MM.1S (cell line): ENCODE measurements around the gene TSSK1B.

Source experiments
- DNase-seq: peaks from one replicate; pipeline ENCODE4 v3.0.0-alpha.2; 2015
- H2AFZ ChIP-seq: fragments of 300-600 bp; sonication (generic); 2 replicates; pipeline ENCODE4 v1.6.0; 2016; ENCODE audit warnings: antibody characterized with exemption, low read length
- H3F3A ChIP-seq: fragments of 300-600 bp; sonication (generic); 2 replicates; pipeline ENCODE4 v1.6.1; 2016; ENCODE audit warnings: mild to moderate bottlenecking, antibody characterized with exemption, low read length, moderate library complexity, mixed read lengths; ENCODE audit not compliant: insufficient read depth
- H3K27ac ChIP-seq: fragments of 300-600 bp; sonication (generic); 2 replicates; pipeline ENCODE4 v1.5.1; 2016; ENCODE audit warnings: mild to moderate bottlenecking, low read length
- H3K27me3 ChIP-seq: fragments of 300-600 bp; sonication (generic); replicated peaks from 2 replicates; pipeline ENCODE4 v1.6.0; 2016; ENCODE audit warnings: low read length; ENCODE audit not compliant: insufficient read depth
- H3K36me3 ChIP-seq: fragments of 300-600 bp; sonication (generic); replicated peaks from 2 replicates; pipeline ENCODE4 v1.6.1; 2016; ENCODE audit warnings: mild to moderate bottlenecking, low read length, mixed read lengths; ENCODE audit not compliant: insufficient read depth
- H3K4me1 ChIP-seq: fragments of 300-600 bp; sonication (generic); 2 replicates; pipeline ENCODE4 v1.6.1; 2016; ENCODE audit warnings: low read length, mixed read lengths
- H3K4me2 ChIP-seq: fragments of 300-600 bp; sonication (generic); 2 replicates; pipeline ENCODE4 v1.6.0; 2016; ENCODE audit warnings: low read depth, low read length
- H3K4me3 ChIP-seq: fragments of 300-600 bp; sonication (generic); 2 replicates; pipeline ENCODE4 v1.5.1; 2016; ENCODE audit warnings: low read length, mixed read lengths
- H3K79me2 ChIP-seq: fragments of 300-600 bp; sonication (generic); 2 replicates; pipeline ENCODE4 v1.6.1; 2016; ENCODE audit warnings: mixed run types, low read length, mixed read lengths
- H3K9ac ChIP-seq: fragments of 300-600 bp; sonication (generic); 2 replicates; pipeline ENCODE4 v1.6.1; 2016; ENCODE audit warnings: low read length, mixed read lengths
- H3K9me2 ChIP-seq: fragments of 300-600 bp; sonication (generic); replicated peaks from 2 replicates; pipeline ENCODE4 v1.6.1; 2016; ENCODE audit warnings: mild to moderate bottlenecking, low read length, mixed read lengths; ENCODE audit not compliant: insufficient read depth
- H3K9me3 ChIP-seq: fragments of 300-600 bp; sonication (generic); replicated peaks from 2 replicates; pipeline ENCODE4 v1.6.1; 2016; ENCODE audit warnings: mild to moderate bottlenecking, low read length, mixed read lengths; ENCODE audit not compliant: insufficient read depth
- H4K20me1 ChIP-seq: fragments of 300-600 bp; sonication (generic); 2 replicates; pipeline ENCODE4 v1.6.1; 2016; ENCODE audit warnings: mild to moderate bottlenecking, low read length, moderate library complexity, mixed read lengths; ENCODE audit not compliant: insufficient read depth
- EZH2 ChIP-seq: fragments of 300-600 bp; sonication (generic); optimal IDR thresholded peaks from 2 replicates; pipeline ENCODE3; 2017; ENCODE audit warnings: low read depth, mild to moderate bottlenecking, antibody characterized with exemption, low read length, mixed read lengths
- EZH2phosphoT487 ChIP-seq: fragments of 300-600 bp; sonication (generic); IDR thresholded peaks from 2 replicates; pipeline ENCODE4 v1.6.1; 2018; ENCODE audit warnings: antibody characterized with exemption, low read length
- TF ChIP-seq, protein P1 (sequence below): fragments of 300-600 bp; sonication (generic); IDR thresholded peaks from 2 replicates; pipeline ENCODE4 v1.5.1; 2016; ENCODE audit warnings: antibody characterized with exemption, low read length, mixed read lengths

Gene TSSK1B

GRCh38 chr5:113397046-113397445 is 37.7 kb downstream of the TSSK1B start:
- H4K20me1 ChIP-seq: no peaks in the 10 kb centered on the region
- H3K9me3 ChIP-seq: no peaks in the 10 kb centered on the region
- H3F3A ChIP-seq: no peaks in the 10 kb centered on the region
- no peaks in the 10 kb centered on the region for H3K79me2 ChIP-seq
- no peak overlapping the region for H3K27ac ChIP-seq
- no peak for TF ChIP-seq EZH2phosphoT487
- TF ChIP-seq, protein P1, sequence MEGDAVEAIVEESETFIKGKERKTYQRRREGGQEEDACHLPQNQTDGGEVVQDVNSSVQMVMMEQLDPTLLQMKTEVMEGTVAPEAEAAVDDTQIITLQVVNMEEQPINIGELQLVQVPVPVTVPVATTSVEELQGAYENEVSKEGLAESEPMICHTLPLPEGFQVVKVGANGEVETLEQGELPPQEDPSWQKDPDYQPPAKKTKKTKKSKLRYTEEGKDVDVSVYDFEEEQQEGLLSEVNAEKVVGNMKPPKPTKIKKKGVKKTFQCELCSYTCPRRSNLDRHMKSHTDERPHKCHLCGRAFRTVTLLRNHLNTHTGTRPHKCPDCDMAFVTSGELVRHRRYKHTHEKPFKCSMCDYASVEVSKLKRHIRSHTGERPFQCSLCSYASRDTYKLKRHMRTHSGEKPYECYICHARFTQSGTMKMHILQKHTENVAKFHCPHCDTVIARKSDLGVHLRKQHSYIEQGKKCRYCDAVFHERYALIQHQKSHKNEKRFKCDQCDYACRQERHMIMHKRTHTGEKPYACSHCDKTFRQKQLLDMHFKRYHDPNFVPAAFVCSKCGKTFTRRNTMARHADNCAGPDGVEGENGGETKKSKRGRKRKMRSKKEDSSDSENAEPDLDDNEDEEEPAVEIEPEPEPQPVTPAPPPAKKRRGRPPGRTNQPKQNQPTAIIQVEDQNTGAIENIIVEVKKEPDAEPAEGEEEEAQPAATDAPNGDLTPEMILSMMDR: no peak
- no peak for TF ChIP-seq EZH2
- no peak overlapping the region for H3K9ac ChIP-seq
- H3K4me3 ChIP-seq: no peak overlapping the region
- H3K9me2 ChIP-seq: no peaks in the 10 kb centered on the region
- H3K4me1 ChIP-seq: no peaks in the 10 kb centered on the region
- no peak for DNase-seq
- no peaks in the 10 kb centered on the region for H3K36me3 ChIP-seq
- no peak overlapping the region for H3K4me2 ChIP-seq
- H3K27me3 ChIP-seq: no peaks in the 10 kb centered on the region
- H2AFZ ChIP-seq: no peak overlapping the region

DNA sequence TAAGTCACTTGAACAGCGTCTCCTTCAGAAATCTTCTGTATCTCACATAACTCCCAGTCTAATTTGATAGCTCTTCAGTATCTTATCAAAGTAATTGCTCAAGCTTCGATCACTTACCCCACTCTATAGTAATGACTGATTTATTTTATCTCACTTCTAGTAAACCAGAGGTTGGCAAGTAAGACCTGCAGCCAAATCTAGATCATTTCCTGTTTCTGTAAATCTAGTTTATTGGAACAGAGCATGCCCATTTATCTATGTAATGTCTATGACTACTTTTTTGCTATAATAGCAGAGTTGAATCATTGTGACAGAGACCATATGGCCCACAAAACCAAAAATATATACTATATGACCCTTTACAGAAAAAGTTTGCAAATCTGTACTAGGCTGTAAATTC is 40.1 kb downstream of the TSSK1B start:
- Histone ChIP-seq H3K4me3 (no peak overlapping the region), H4K20me1 (no peaks in the 10 kb centered on the region), H3K4me2 (no peak overlapping the region), H3K9me2 (no peaks in the 10 kb centered on the region), H3K9ac (no peak overlapping the region), H2AFZ (no peak overlapping the region), H3K79me2 (no peaks in the 10 kb centered on the region), H3K27me3 (no peaks in the 10 kb centered on the region), H3K36me3 (no peaks in the 10 kb centered on the region), H3F3A (no peaks in the 10 kb centered on the region), H3K9me3 (no peaks in the 10 kb centered on the region), H3K27ac (no peak overlapping the region), H3K4me1 (no peaks in the 10 kb centered on the region)
- TF ChIP-seq EZH2 (no peak), EZH2phosphoT487 (no peak)
- TF ChIP-seq, protein P1: no peak
- no peak for DNase-seq

DNA sequence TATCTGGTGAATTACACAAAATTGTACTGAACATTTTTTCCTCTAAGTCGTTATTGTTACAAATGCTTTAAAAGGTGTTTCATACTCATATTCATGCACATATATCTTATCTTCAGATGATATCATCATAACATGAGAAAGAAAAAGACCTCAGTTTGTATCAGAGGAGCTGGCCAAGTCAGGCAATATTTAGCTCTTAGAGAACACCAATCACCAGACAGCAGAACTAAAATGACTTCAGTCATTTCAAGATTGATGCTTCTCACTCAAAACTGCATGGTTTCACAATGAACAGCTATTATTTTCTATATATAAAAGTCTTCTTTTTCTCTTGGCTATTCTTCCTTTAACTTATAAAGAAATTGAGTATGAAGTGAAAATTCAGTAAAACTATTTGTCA is 44.6 kb downstream of the TSSK1B start:
- no peak for DNase-seq
- Histone ChIP-seq H3K4me2 (no peak overlapping the region), H3K79me2 (no peaks in the 10 kb centered on the region)

More for the DNA sequence above, 44.6 kb downstream of the TSSK1B start:
- Histone ChIP-seq H3K36me3 (no peaks in the 10 kb centered on the region), H3K9ac (no peak overlapping the region), H2AFZ (no peak overlapping the region), H3K27ac (no peak overlapping the region), H3K27me3 (no peaks in the 10 kb centered on the region), H3K9me2 (no peaks in the 10 kb centered on the region), H3K4me3 (no peak overlapping the region), H3K9me3 (no peaks in the 10 kb centered on the region), H3K4me1 (no peaks in the 10 kb centered on the region), H4K20me1 (no peaks in the 10 kb centered on the region), H3F3A (no peaks in the 10 kb centered on the region)
- no peak for TF ChIP-seq EZH2
- TF ChIP-seq, protein P1: no peak
- no peak for TF ChIP-seq EZH2phosphoT487
